Transverse colon (tissue), 4 donors: ENCODE data around the gene TP53AIP1. TPM values are rescaled to one million over a fixed set of nuclear protein-coding genes. Genes with fewer than 3 reads are reported as not detected.

Experiments
- DNase-seq: peaks from one replicate; pipeline ENCODE4 v3.0.0-alpha.2; 2019
- H3K27ac ChIP-seq, 4 donors: fragments of 200-600 bp; sonication (generic); 2 replicates each; pipeline ENCODE4 v1.5.1; 2016 to 2018; ENCODE audit warnings: inconsistent platforms in 4 of 4
- H3K27me3 ChIP-seq: fragments of 200-600 bp; sonication (generic); 2 replicates; pipeline ENCODE4 v1.5.1; 2017; ENCODE audit warnings: inconsistent platforms
- H3K36me3 ChIP-seq, 4 donors: fragments of 200-600 bp; sonication (generic); 2 replicates each; pipeline ENCODE4 v1.5.1; 2017 to 2019; ENCODE audit warnings: inconsistent platforms in 4 of 4
- H3K4me1 ChIP-seq, 4 donors: fragments of 200-600 bp; sonication (generic); 2 replicates each; pipeline ENCODE4 v1.5.1; 2017 to 2020; ENCODE audit warnings: inconsistent platforms in 4 of 4
- H3K4me3 ChIP-seq, 4 donors: fragments of 200-600 bp; sonication (generic); 1 replicate in 1 of 4; 2 replicates in 3 of 4; pipeline versions ENCODE4 v1.5.1 to v1.6.1; 2017 to 2019; ENCODE audit warnings: inconsistent platforms in 4 of 4
- H3K9me3 ChIP-seq, 2 donors: fragments of 200-600 bp; sonication (generic); 2 replicates each; pipeline ENCODE4 v1.5.1; 2017 to 2019; ENCODE audit warnings: inconsistent platforms in 2 of 2
- EP300 ChIP-seq: sonication (generic); formaldehyde crosslinking; IDR thresholded peaks from one replicate; pipeline ENCODE4 v1.6.1; 2017; ENCODE audit warnings: antibody characterized with exemption, low read depth
- POLR2A ChIP-seq: fragments of 450-650 bp; IDR thresholded peaks from one replicate; pipeline ENCODE4 v1.6.1; 2016; ENCODE audit warnings: antibody characterized with exemption, mild to moderate bottlenecking, moderate library complexity
- POLR2AphosphoS5 ChIP-seq, 3 donors: sonication (generic); formaldehyde crosslinking; IDR thresholded peaks; one replicate each; pipeline ENCODE4 v1.6.1; 2016; ENCODE audit warnings: antibody characterized with exemption in 3 of 3
- WGBS, 2 donors: methylation state at CpG; one replicate each; pipeline ENCODE4 v1.1.5; 2018; ENCODE audit warnings: low coverage in 1 of 2; 5-methylcytosine and 5-hydroxymethylcytosine counted together
- in situ Hi-C, 4 donors: fragments of 200-750 bp; cut with MboI; loops; one replicate each; pipeline versions ENCODE4 v1.15.0 to v1.15.1; 2017; ENCODE audit warnings: low sequenced_read_pairs in 3 of 4, low pct_ligation_motif_present in 1 of 4, low pct_unique_long_range_greater_than_20kb in 1 of 4
- intact Hi-C: fragments of 100-400 bp; cut with DNase I; formaldehyde crosslinking; loops from one replicate; pipeline ENCODE4 v1.15.1; 2023; ENCODE audit warnings: low total_unique reads
- total RNA-seq, 4 donors: library from RNA; depleted of rRNA; stranded (reverse); fragments of >200 nt; gene quantifications; one replicate each; pipeline ENCODE4 v1.1.0, GENCODE V29; 2016
- TF ChIP-seq, protein P1 (sequence below), 5 experiments: fragments of 200-600 bp in 3 of 5; fragments of 450-650 bp in 2 of 5; sonication (generic) in 3 of 5; IDR thresholded peaks; 1 replicate in 2 of 5; 2 replicates in 3 of 5; pipeline ENCODE4 v1.5.1; 2016 to 2017; ENCODE audit warnings: antibody characterized with exemption in 5 of 5, inconsistent platforms in 3 of 5, mild to moderate bottlenecking in 2 of 5, moderate library complexity in 1 of 5

TP53AIP1 gene
- total RNA-seq, 4 donors from 2014 or later: 0.20 to 0.48 (median 0.41) TPM; not detected in 1

DNA sequence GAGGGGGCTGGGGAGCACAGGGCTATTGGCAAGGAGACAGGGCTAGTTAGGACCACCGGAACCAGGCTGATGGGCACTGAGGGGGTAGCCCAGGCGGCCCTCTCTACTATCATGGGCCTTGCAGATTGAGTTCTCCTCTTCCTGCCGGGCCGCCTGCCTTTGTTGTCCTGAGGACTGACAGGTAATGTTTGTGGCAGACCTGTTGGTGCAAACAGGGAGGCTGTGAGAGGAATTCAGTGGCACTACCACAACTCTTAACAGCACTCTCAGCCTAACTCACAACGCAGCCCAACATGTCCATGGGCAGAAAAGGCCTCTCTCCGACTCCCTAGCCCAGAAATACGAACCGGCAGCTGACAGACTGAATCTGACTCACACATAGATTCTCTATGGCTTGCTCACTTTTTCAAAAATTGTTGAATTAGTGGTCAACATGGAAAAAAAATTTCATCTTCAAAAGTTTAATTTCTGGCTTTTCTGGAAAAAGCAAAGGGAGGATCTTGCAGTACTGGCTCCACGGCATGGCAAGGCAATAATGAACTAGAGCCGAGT, 40.1 kb downstream of the TP53AIP1 start:
- in situ Hi-C loops (no loop called here), intact Hi-C loops (no loop called here)
- no peaks in the 10 kb centered on the region for H3K36me3 ChIP-seq
- no peak for DNase-seq
- no peaks in the 10 kb centered on the region for H3K9me3 ChIP-seq
- H3K4me1 ChIP-seq: peaks cover 3 to 17% (median 16%) of the 10 kb centered on the region in 4 donors
- no peak overlapping the region for H3K27ac ChIP-seq
- no peak for TF ChIP-seq EP300
- TF ChIP-seq POLR2AphosphoS5 (IDR thresholded peaks at IDR 0.05): no peak
- TF ChIP-seq, protein P1, sequence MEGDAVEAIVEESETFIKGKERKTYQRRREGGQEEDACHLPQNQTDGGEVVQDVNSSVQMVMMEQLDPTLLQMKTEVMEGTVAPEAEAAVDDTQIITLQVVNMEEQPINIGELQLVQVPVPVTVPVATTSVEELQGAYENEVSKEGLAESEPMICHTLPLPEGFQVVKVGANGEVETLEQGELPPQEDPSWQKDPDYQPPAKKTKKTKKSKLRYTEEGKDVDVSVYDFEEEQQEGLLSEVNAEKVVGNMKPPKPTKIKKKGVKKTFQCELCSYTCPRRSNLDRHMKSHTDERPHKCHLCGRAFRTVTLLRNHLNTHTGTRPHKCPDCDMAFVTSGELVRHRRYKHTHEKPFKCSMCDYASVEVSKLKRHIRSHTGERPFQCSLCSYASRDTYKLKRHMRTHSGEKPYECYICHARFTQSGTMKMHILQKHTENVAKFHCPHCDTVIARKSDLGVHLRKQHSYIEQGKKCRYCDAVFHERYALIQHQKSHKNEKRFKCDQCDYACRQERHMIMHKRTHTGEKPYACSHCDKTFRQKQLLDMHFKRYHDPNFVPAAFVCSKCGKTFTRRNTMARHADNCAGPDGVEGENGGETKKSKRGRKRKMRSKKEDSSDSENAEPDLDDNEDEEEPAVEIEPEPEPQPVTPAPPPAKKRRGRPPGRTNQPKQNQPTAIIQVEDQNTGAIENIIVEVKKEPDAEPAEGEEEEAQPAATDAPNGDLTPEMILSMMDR (IDR thresholded peaks at IDR 0.05): no peak
- TF ChIP-seq POLR2A: no peak
- no peak overlapping the region for H3K4me3 ChIP-seq
- peaks cover 5% of the 10 kb centered on the region for H3K27me3 ChIP-seq
- 90% methylated on average over 10 of the region's 10 CpGs; no CpG with 5 or more reads in 1 of the 2 donors for WGBS, 2 donors

- H3K27ac ChIP-seq: no peak overlapping the region
- no peaks in the 10 kb centered on the region for H3K9me3 ChIP-seq
- peaks cover 5% of the 10 kb centered on the region for H3K27me3 ChIP-seq
- no peak for TF ChIP-seq POLR2A
- no peak overlapping the region for H3K4me3 ChIP-seq
- DNase-seq: no peak
- in situ Hi-C loops: no loop called here
- WGBS, 2 donors: 86% methylated on average over 29 of the region's 29 CpGs; no CpG with 5 or more reads in 1 of the 2 donors
- H3K4me1 ChIP-seq: peaks cover 3 to 17% (median 16%) of the 10 kb centered on the region in 4 donors
- no peaks in the 10 kb centered on the region for H3K36me3 ChIP-seq
- intact Hi-C loops: no loop called here
Measured at GRCh38 chr11:128901653-128902514, 40.8 kb downstream of the TP53AIP1 start.

- TF ChIP-seq POLR2AphosphoS5 (IDR thresholded peaks at IDR 0.05): no peak
- TF ChIP-seq, protein P1 (IDR thresholded peaks at IDR 0.05): no peak
- TF ChIP-seq EP300: no peak
- TF ChIP-seq POLR2A: no peak
- intact Hi-C loops (no loop called here), in situ Hi-C loops (no loop called here)
- DNase-seq: no peak
- Histone ChIP-seq H3K27ac (no peak overlapping the region), H3K9me3 (no peaks in the 10 kb centered on the region), H3K36me3 (no peaks in the 10 kb centered on the region), H3K4me3 (no peak overlapping the region), H3K27me3 (peaks cover 5% of the 10 kb centered on the region), H3K4me1 (peaks cover 3 to 8% (median 7%) of the 10 kb centered on the region in 4 donors)
- WGBS, 2 donors: 57 to 76% methylated on average over 4 of the region's 4 CpGs
Measured at GRCh38 chr11:128900468-128900867, 42.2 kb downstream of the TP53AIP1 start.

GRCh38 chr11:128898580-128899344, 43.9 kb downstream of the TP53AIP1 start:
- Histone ChIP-seq H3K36me3 (no peaks in the 10 kb centered on the region), H3K4me1 (peaks cover 0 to 13% (median 0%) of the 10 kb centered on the region in 4 donors), H3K4me3 (no peak overlapping the region), H3K27ac (no peak overlapping the region), H3K27me3 (no peaks in the 10 kb centered on the region), H3K9me3 (no peaks in the 10 kb centered on the region)
- WGBS, 2 donors: 90 to 91% methylated on average over 12 to 13 of the region's 13 CpGs
- no peak for DNase-seq
- TF ChIP-seq POLR2AphosphoS5 (IDR thresholded peaks at IDR 0.05) (no peak), EP300 (no peak), POLR2A (no peak)
- TF ChIP-seq, protein P1 (IDR thresholded peaks at IDR 0.05): no peak
- intact Hi-C loops: no loop called here
- in situ Hi-C loops: loop anchor here in 2 of 4 donors (25.0 kb wide), 1 partner anchor 439 kb away; no protein-coding TSS in a partner anchor
